WTC11 (cell line): ENCODE results near the gene ZDHHC11. TPM values are rescaled to one million over a fixed set of nuclear protein-coding genes. Genes with fewer than 3 reads are reported as not detected.
"Not testable (repeated sequence)": the region's sequence is repeated elsewhere in the genome, so short reads cannot be mapped to it uniquely, and the experiment has no call there.

ENCODE experiments used
- ATAC-seq: fragments of 200-7000 bp; cut with Tn5 transposase; 2 replicates; pipeline ENCODE4 v1.10.0; 2021; ENCODE audit warnings: mild to moderate bottlenecking, moderate library complexity
- CTCF ChIA-PET: fragments of 300-600 bp; sonication (Branson Sonifier 250); formaldehyde crosslinking; loops from one replicate; lab custom pipeline; 2021; ENCODE audit warnings: antibody characterized with exemption; lab: Charles Lee
- POLR2A ChIA-PET: fragments of 350-600 bp; sonication (Branson Sonifier 250); formaldehyde crosslinking; loops from one replicate; lab custom pipeline; 2021; ENCODE audit warnings: antibody characterized with exemption; lab: Charles Lee
- DNase-seq: peaks from one replicate; pipeline ENCODE4 v3.0.0; 2021; ENCODE audit warnings: low spot score
- H3K27ac Mint-ChIP-seq: 2 replicates; pipeline ENCODE4 v1.8.0; 2021; ENCODE audit warnings: mixed read lengths
- H3K27me3 Mint-ChIP-seq: 2 replicates; pipeline ENCODE4 v1.8.0; 2021; ENCODE audit warnings: low read depth, mild to moderate bottlenecking, moderate library complexity, mixed read lengths
- H3K36me3 Mint-ChIP-seq: 2 replicates; pipeline ENCODE4 v1.8.0; 2021; ENCODE audit warnings: mixed read lengths
- H3K4me1 Mint-ChIP-seq: 2 replicates; pipeline ENCODE4 v1.8.0; 2022; ENCODE audit warnings: mixed read lengths
- H3K4me3 Mint-ChIP-seq: 2 replicates; pipeline ENCODE4 v1.8.0; 2021; ENCODE audit warnings: mild to moderate bottlenecking, moderate library complexity, mixed read lengths
- H3K9me3 Mint-ChIP-seq: 2 replicates; pipeline ENCODE4 v1.8.0; 2021; ENCODE audit warnings: mixed read lengths
- ATF2 ChIP-seq: sonication (generic); formaldehyde crosslinking; IDR thresholded peaks from 2 replicates; pipeline ENCODE4 v1.8.1; 2022; ENCODE audit warnings: low read depth, missing genetic modification reagents, borderline replicate concordance
- CTCF ChIP-seq: fragments of 200-600 bp; IDR thresholded peaks from 2 replicates; pipeline ENCODE4 v1.8.0; 2022; ENCODE audit warnings: antibody characterized with exemption
- E2F1 ChIP-seq: sonication (generic); formaldehyde crosslinking; IDR thresholded peaks from 2 replicates; pipeline ENCODE4 v1.8.0; 2022; ENCODE audit warnings: mild to moderate bottlenecking, missing genetic modification reagents
- E2F4 ChIP-seq: sonication (generic); formaldehyde crosslinking; IDR thresholded peaks from 2 replicates; pipeline ENCODE4 v1.8.1; 2022; ENCODE audit warnings: low read depth, mild to moderate bottlenecking, moderate library complexity, missing genetic modification reagents, borderline replicate concordance
- FOXK1 ChIP-seq: sonication (generic); formaldehyde crosslinking; IDR thresholded peaks from 2 replicates; pipeline ENCODE4 v1.8.0; 2022; ENCODE audit warnings: mild to moderate bottlenecking, moderate library complexity, missing genetic modification reagents
- HMGA2 ChIP-seq: fragments of 250-450 bp; sonication (Bioruptor Pico); IDR thresholded peaks from 2 replicates; pipeline ENCODE4 v1.4.0; 2021; ENCODE audit warnings: mild to moderate bottlenecking, moderate library complexity
- IRF2 ChIP-seq: sonication (generic); formaldehyde crosslinking; IDR thresholded peaks from 2 replicates; pipeline ENCODE4 v1.8.0; 2022; ENCODE audit warnings: low read depth, missing genetic modification reagents, borderline replicate concordance
- JAZF1 ChIP-seq: fragments of 250-450 bp; sonication (Bioruptor Pico); IDR thresholded peaks from 2 replicates; pipeline ENCODE4 v1.9.0; 2021; ENCODE audit warnings: moderate library complexity, mild to moderate bottlenecking, inconsistent platforms
- JUN ChIP-seq: sonication (generic); formaldehyde crosslinking; IDR thresholded peaks from 2 replicates; pipeline ENCODE4 v1.8.0; 2023; ENCODE audit warnings: mild to moderate bottlenecking, missing genetic modification reagents
- MLX ChIP-seq: sonication (generic); formaldehyde crosslinking; IDR thresholded peaks from 2 replicates; pipeline ENCODE4 v1.8.1; 2023; ENCODE audit warnings: mild to moderate bottlenecking, missing genetic modification reagents, moderate library complexity
- NFYB ChIP-seq: sonication (generic); formaldehyde crosslinking; conservative IDR thresholded peaks from 2 replicates; pipeline ENCODE4 v1.8.0; 2022; ENCODE audit warnings: low read depth, missing genetic modification reagents
- NR1H2 ChIP-seq: sonication (generic); formaldehyde crosslinking; IDR thresholded peaks from 2 replicates; pipeline ENCODE4 v1.9.0; 2021; ENCODE audit warnings: mild to moderate bottlenecking, moderate library complexity, missing genetic modification reagents
- NR3C1 ChIP-seq: sonication (generic); formaldehyde crosslinking; conservative IDR thresholded peaks from 2 replicates; pipeline ENCODE4 v1.8.1; 2023; ENCODE audit warnings: low read depth, mild to moderate bottlenecking, missing genetic modification reagents
- SMAD4 ChIP-seq: sonication (generic); formaldehyde crosslinking; IDR thresholded peaks from 2 replicates; pipeline ENCODE4 v1.8.0; 2022; ENCODE audit warnings: mild to moderate bottlenecking, missing genetic modification reagents
- TCF7 ChIP-seq: sonication (generic); formaldehyde crosslinking; IDR thresholded peaks from 2 replicates; pipeline ENCODE4 v1.8.0; 2022; ENCODE audit warnings: mild to moderate bottlenecking, low read depth, missing genetic modification reagents, moderate library complexity
- TEAD1 ChIP-seq: sonication (generic); formaldehyde crosslinking; IDR thresholded peaks from 2 replicates; pipeline ENCODE4 v1.8.0; 2022; ENCODE audit warnings: mild to moderate bottlenecking, missing genetic modification reagents
- TP53 ChIP-seq: sonication (generic); formaldehyde crosslinking; IDR thresholded peaks from 2 replicates; pipeline ENCODE4 v1.8.1; 2023; ENCODE audit warnings: mild to moderate bottlenecking, missing genetic modification reagents
- ZBTB21 ChIP-seq: sonication (generic); formaldehyde crosslinking; IDR thresholded peaks from 2 replicates; pipeline ENCODE4 v1.8.1; 2023; ENCODE audit warnings: mild to moderate bottlenecking, missing genetic modification reagents, borderline replicate concordance
- ZMAT4 ChIP-seq: fragments of 250-450 bp; sonication (Bioruptor Pico); IDR thresholded peaks from 2 replicates; pipeline ENCODE4 v1.9.0; 2021; ENCODE audit warnings: mild to moderate bottlenecking
- ZNF317 ChIP-seq: sonication (generic); formaldehyde crosslinking; IDR thresholded peaks from 2 replicates; pipeline ENCODE4 v1.8.1; 2023; ENCODE audit warnings: low read depth, mild to moderate bottlenecking, moderate library complexity, missing genetic modification reagents, borderline replicate concordance
- ZNF396 ChIP-seq: fragments of 250-450 bp; sonication (Bioruptor Pico); IDR thresholded peaks from 2 replicates; pipeline ENCODE4 v1.8.0; 2021; ENCODE audit warnings: mild to moderate bottlenecking, moderate library complexity, borderline replicate concordance
- ZNF416 ChIP-seq: fragments of 250-450 bp; sonication (Bioruptor Pico); IDR thresholded peaks from 2 replicates; pipeline ENCODE4 v1.9.0; 2021; ENCODE audit warnings: mild to moderate bottlenecking, inconsistent platforms
- ZNF423 ChIP-seq: fragments of 250-450 bp; sonication (Bioruptor Pico); IDR thresholded peaks from 2 replicates; pipeline ENCODE4 v2.1.2; 2022; ENCODE audit warnings: mild to moderate bottlenecking, moderate library complexity
- total RNA-seq: library from RNA; stranded (reverse); gene quantifications from 3 replicates; pipeline ENCODE4 v1.2.3, GENCODE V29; 2021

The ZDHHC11 gene
- total RNA-seq, 1 experiment from 2014 or later = 21.4 TPM

- TF ChIP-seq FOXK1 (CRISPR knock-in tag) (no peak), MLX (no peak), JAZF1 (CRISPR knock-in tag) (no peak), ZNF423 (CRISPR knock-in tag) (no peak), JUN (CRISPR knock-in tag) (no peak), TP53 (CRISPR knock-in tag) (no peak), NFYB (CRISPR knock-in tag) (no peak), NR3C1 (CRISPR knock-in tag) (no peak), ZMAT4 (CRISPR knock-in tag) (no peak), ZNF396 (no peak), HMGA2 (CRISPR knock-in tag) (no peak), ATF2 (CRISPR knock-in tag) (no peak), E2F4 (no peak)
Observed at GRCh38 chr5:763397-763796, 87.4 kb downstream of the ZDHHC11 start (continued).

GRCh38 chr5:762996-763395 is 87.8 kb downstream of the ZDHHC11 start:
- POLR2A ChIA-PET, DNase-seq, H3K27me3 Mint-ChIP-seq, H3K27ac Mint-ChIP-seq, ATAC-seq, H3K4me3 Mint-ChIP-seq, H3K4me1 Mint-ChIP-seq: not testable (repeated sequence)
- H3K36me3 Mint-ChIP-seq = peaks cover 18% of the 10 kb centered on the region
- peaks cover 22% of the 10 kb centered on the region for H3K9me3 Mint-ChIP-seq
- CTCF ChIA-PET = interaction anchor here (0.7 kb wide), 1 partner anchor 92 kb away, joined by 3 read pairs; no protein-coding TSS in a partner anchor

- H3K27me3 Mint-ChIP-seq = 0 out of 2 replicates have a peak, but pooled peaks cover 2% of the 10 kb centered on the region
- no peak for TF ChIP-seq NR1H2 (CRISPR knock-in tag)
- TF ChIP-seq TEAD1 = no peak
- TF ChIP-seq ZBTB21 = no peak
- TF ChIP-seq E2F4 = 0 out of 2 replicates have a peak, but pooled peaks have one; percentile 50
- no peak for TF ChIP-seq E2F1
- TF ChIP-seq IRF2 (CRISPR knock-in tag) = 0 out of 2 replicates have a peak, but pooled peaks have one; percentile 13
- no peak for TF ChIP-seq CTCF
- TF ChIP-seq SMAD4 = no peak
- TF ChIP-seq TCF7 (CRISPR knock-in tag) = peak; percentile 60; the same call in 1 of the 2 replicates
- TF ChIP-seq ZNF416 (CRISPR knock-in tag) = no peak
- no peak for TF ChIP-seq ZNF317 (CRISPR knock-in tag)
- TF ChIP-seq MLX = no peak
- H3K36me3 Mint-ChIP-seq = peaks cover 18% of the 10 kb centered on the region
- no peaks in the 10 kb centered on the region for H3K4me1 Mint-ChIP-seq
- H3K27ac Mint-ChIP-seq = no peak overlapping the region
- DNase-seq (no peak), ATAC-seq (no peak)
- H3K4me3 Mint-ChIP-seq = no peak overlapping the region
- ChIA-PET POLR2A (no interaction called here), CTCF (interaction anchor here (0.7 kb wide), 1 partner anchor 91 kb away, joined by 3 read pairs; no protein-coding TSS in a partner anchor)
- peaks cover 22% of the 10 kb centered on the region for H3K9me3 Mint-ChIP-seq
Observed at GRCh38 chr5:761854-762710, 88.7 kb downstream of the ZDHHC11 start.
